Brain microvascular endothelial cell (primary cell): ENCODE measurements around the gene TACC3.

Source experiments
- DNase-seq: peaks from one replicate; pipeline ENCODE4 v3.0.0-alpha.2; 2020
- H3K27ac ChIP-seq: fragments of 250-450 bp; sonication (Bioruptor Pico); 2 replicates; pipeline ENCODE4 v1.5.1; 2020; ENCODE audit warnings: mild to moderate bottlenecking, moderate library complexity
- H3K27me3 ChIP-seq: fragments of 250-450 bp; sonication (Bioruptor Pico); replicated peaks from 2 replicates; pipeline ENCODE4 v1.5.1; 2020; ENCODE audit warnings: mild to moderate bottlenecking
- H3K36me3 ChIP-seq: fragments of 250-450 bp; sonication (Bioruptor Pico); replicated peaks from 2 replicates; pipeline ENCODE4 v1.5.1; 2020; ENCODE audit warnings: mild to moderate bottlenecking
- H3K4me3 ChIP-seq: 2 replicates; pipeline ENCODE4 v1.5.1; 2011; ENCODE audit warnings: low read depth, mild to moderate bottlenecking, control low read depth, low read length, moderate library complexity
- in situ Hi-C: cut with HindIII; loops from 2 replicates; pipeline ENCODE4 v1.10.0; 2017; ENCODE audit warnings: low sequenced_read_pairs, low pct_ligation_motif_present
- TF ChIP-seq, protein P1 (sequence below): IDR thresholded peaks from 2 replicates; pipeline ENCODE4 v1.5.1; 2011; ENCODE audit warnings: low read depth, mild to moderate bottlenecking, moderate library complexity, low read length, control low read depth, inconsistent platforms; ENCODE audit errors: missing control alignments

TACC3 gene

DNA sequence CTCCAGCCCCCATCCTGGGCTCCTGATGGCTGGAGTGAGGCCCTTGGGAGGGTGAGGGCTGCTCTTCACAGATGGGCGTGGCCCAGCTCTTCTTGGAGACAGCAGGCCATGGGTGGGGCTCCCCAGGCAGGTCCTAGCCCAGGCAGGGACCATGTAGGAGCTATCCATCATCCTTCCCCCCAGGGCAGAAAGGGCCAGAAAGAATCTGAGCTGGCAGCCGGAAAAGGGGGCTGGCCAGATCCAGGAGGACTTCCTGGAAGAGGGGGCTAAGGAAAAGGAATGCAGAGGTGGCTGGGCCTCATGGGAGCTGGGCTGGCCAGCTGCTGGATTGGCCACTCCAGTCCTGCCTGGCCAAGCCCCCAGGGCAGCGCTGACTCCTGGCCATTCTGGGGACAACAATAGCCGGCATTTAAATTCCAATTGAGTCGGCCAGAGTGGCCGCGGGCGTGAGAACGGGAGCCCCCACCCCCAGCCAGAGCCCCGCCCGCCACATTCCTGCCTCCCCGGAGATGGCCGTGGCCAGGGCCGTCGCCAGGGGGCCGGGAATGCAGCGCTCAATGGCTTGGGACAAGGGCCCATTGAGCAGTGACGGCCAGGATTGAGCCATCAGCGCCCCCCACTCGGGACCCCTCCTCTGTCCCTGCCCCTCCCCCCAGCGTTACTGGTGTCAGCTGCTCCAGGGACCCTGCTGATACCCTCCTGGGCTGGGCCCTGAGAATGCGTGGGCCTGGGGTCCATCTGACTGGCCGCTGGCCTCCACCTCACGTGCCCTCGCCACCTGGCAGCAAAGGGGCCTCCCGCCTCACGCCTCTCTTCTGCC is 56.7 kb downstream of the TACC3 start:
- DNase-seq = peak; percentile 10
- Histone ChIP-seq H3K27ac (no peak overlapping the region), H3K4me3 (no peak overlapping the region), H3K36me3 (no peaks in the 10 kb centered on the region), H3K27me3 (no peaks in the 10 kb centered on the region)
- in situ Hi-C loops = no loop called here
- TF ChIP-seq, protein P1, sequence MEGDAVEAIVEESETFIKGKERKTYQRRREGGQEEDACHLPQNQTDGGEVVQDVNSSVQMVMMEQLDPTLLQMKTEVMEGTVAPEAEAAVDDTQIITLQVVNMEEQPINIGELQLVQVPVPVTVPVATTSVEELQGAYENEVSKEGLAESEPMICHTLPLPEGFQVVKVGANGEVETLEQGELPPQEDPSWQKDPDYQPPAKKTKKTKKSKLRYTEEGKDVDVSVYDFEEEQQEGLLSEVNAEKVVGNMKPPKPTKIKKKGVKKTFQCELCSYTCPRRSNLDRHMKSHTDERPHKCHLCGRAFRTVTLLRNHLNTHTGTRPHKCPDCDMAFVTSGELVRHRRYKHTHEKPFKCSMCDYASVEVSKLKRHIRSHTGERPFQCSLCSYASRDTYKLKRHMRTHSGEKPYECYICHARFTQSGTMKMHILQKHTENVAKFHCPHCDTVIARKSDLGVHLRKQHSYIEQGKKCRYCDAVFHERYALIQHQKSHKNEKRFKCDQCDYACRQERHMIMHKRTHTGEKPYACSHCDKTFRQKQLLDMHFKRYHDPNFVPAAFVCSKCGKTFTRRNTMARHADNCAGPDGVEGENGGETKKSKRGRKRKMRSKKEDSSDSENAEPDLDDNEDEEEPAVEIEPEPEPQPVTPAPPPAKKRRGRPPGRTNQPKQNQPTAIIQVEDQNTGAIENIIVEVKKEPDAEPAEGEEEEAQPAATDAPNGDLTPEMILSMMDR = peak; percentile 33

DNA sequence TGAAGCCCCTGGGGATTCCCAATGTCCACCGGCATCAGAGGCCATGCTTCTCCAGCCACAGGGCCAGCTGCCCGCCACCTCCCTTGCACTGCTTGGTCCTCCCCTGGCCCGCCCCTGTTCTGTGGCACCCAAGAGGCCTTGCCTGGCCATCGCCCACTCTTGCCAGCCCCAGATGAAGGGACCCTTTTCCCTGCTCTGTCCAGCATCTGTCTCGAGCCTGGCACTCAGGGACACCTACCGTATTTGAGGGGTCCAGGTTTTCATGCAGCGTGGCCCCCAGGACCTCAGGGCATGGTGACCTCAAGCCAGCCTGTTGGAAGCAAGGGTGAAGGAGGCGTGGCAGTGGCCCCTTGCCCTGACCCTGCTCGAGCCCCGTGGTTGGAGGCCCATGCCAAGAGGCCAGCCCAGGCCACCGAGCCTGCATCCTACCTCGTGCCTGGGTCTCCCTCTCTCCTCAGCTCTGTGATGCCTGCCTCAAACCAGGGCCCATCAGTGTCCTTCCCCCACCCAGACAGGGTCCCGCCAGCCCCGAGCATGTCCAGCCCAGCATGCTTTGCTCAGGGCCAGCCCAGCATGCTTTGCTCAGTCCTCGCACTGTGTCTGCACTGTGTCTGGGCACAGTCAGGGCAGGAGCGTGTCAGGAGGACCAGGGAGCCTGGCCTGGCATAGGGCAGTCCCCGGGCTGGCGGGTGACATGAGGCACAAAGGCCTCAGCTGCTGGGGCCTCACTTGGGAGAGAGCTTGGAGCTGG is 57.5 kb downstream of the TACC3 start:
- in situ Hi-C loops = no loop called here
- no peak for DNase-seq
- H3K36me3 ChIP-seq = no peaks in the 10 kb centered on the region
- H3K4me3 ChIP-seq = no peak overlapping the region
- H3K27ac ChIP-seq = no peak overlapping the region
- TF ChIP-seq, protein P1 = no peak
- no peaks in the 10 kb centered on the region for H3K27me3 ChIP-seq

DNA sequence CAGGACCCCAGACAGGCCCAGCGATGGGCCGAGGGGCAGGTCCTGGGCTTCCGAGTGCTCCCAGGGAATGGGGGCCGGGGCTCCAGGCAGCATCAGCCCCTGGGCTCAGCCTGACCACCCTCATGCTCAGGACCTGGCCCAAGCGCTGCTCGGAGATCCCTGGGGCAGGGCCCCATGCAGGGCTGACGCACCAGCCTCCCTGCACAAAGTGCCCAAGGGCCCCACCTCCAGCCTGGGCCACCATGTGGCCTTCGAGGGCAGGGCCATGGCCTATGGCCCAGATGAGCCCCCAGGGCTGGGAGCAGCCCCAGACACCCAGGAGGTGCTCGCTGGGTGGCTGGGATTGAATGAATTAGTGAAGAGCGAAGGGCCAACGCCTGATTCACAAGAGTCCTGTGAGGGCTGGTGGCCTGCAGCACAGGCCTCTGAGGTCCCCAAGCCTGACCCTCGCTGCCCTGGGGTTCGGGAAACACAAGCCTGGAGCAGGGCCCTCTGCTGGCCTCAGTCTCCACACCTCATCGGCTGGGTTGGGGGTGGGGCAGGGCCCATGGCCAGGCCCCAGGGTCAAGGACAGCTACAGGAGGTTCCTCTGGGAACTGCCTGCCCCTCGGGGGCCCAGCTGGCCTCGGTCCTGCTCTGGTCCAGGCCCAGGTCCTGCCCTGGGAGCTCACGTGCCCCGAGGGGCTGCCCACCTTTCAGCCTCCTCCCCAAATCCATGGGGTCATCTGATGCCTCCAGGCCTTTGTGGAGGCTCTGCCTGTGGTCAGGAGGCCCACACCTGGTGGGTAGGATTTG is 58.5 kb downstream of the TACC3 start:
- Histone ChIP-seq H3K27me3 (no peaks in the 10 kb centered on the region), H3K4me3 (no peak overlapping the region), H3K36me3 (no peaks in the 10 kb centered on the region), H3K27ac (no peak overlapping the region)
- in situ Hi-C loops = no loop called here
- DNase-seq = no peak
- TF ChIP-seq, protein P1 = no peak

DNA sequence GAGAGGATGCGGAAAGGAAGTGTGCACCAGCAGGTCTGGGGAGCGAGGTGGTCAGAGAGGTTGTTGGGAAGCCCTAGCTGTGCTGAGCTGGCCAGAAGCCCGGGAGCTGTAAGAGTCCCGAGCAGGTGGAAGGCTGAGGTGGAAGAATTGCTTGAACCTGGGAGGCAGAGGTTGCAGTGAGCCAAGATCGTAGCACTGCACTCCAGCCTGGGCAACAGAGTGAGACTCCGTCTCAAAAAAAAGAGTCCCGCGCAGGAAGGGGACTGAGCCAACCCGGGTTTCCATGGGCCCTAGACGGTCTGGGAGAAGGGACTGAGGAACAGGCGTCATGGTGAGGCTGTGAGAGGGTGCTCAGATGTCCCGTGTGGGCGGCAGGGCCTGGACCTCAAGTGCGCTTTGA is 59.1 kb downstream of the TACC3 start:
- no peak overlapping the region for H3K27ac ChIP-seq
- TF ChIP-seq, protein P1 = no peak
- no peak overlapping the region for H3K4me3 ChIP-seq
- no peaks in the 10 kb centered on the region for H3K36me3 ChIP-seq
- H3K27me3 ChIP-seq = no peaks in the 10 kb centered on the region
- DNase-seq = no peak
- in situ Hi-C loops = no loop called here

GRCh38 chr4:1783015-1783414 is 61.7 kb downstream of the TACC3 start:
- TF ChIP-seq, protein P1 = no peak
- no peak for DNase-seq
- in situ Hi-C loops = no loop called here
- Histone ChIP-seq H3K27ac (no peak overlapping the region), H3K27me3 (no peaks in the 10 kb centered on the region), H3K4me3 (no peak overlapping the region), H3K36me3 (no peaks in the 10 kb centered on the region)
